ENCODE data around the gene ALPG.
A peak's percentile ranks its signal among the peaks of the same experiment; 100 is the strongest.
"Not testable (repeated sequence)": the region's sequence is repeated elsewhere in the genome, so short reads cannot be mapped to it uniquely, and the experiment has no call there.

The ALPG gene
- total RNA-seq: 0 to 0.05 (median 0) reads per million in 18 experiments

- DNase-seq: no peak
Observed at GRCh38 chr2:232406556-232407310, at the start of gene ALPG. ALPG (plus strand) TSS chr2:232406844; CDS start chr2:232406895, 51 bp downstream.

GRCh38 chr2:232361646-232362045, 45.0 kb upstream of the ALPG start:
- no peak for DNase-seq

DNA sequence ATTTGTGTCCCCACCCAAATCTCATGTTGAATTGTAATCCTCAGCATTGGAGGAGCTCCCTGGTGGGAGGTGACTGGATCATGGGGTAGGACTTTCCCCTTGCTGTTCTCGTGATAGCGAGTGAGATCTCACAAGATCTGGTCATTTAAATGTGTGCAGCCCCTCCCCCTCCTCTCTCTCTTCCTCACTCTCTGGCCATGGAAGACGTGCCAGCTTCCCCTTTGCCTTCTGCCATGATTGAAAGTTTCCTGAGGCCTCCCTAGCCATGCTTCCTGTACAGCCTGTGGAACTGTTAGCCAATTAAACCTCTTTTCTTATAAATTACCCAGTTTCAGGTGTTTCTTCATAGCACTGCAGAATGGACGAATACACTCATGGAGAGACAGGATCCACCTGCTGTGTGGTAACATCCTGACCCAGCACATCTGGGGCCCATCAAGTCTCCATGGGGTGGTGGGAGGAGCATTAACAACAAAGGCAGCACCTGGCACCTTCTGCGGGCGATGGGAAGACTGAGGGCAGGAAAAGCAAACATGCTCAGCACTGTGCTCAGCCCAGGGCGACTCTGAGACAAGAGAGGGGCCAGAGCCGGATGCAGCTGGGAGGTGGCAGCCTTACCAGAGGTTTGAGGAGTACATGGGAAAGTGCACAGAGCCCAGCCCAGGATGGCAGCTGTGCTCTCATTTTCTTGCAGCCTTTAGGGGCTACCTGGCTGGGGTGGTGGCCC, 44.3 kb upstream of the ALPG start:
- DNase-seq: no peak

DNA sequence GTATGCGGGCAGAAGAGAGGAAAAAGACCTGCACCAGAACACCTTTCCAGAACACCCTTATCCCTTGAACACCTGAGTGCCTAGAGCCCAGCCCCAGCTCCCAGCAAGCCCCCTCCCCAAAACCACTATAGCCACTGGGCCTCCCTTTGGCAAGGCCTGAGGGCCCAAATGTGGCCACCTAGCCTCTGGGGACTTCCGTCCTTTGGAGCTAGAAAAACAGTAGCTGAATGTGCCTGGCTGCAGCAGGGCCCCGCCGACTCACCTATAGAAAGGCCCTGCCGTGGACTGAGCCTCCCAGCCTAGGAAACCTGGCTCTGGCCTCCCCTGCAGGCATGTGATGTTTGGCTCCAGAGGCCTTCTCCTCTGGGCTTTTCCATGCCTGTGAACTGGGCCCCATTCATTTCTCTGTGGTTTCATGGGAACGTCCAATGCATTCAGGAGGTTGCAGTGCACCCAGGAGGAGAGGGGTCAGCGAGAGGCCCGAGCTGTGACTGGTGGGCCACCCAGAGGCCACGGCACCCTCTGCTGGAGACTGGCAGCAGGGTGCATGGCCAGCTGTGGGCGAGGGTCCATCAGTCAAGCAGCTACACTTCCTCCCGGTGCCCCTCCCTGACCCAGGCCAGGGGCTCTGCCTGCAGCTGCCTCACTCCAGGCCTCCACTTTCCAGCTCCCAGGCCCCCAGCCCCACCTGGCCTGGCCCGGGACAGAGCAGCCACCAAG, 43.4 kb upstream of the ALPG start:
- not testable (repeated sequence) for DNase-seq

GRCh38 chr2:232363784-232364615, 42.6 kb upstream of the ALPG start:
- peak; percentile 5 to 30 for DNase-seq

DNA sequence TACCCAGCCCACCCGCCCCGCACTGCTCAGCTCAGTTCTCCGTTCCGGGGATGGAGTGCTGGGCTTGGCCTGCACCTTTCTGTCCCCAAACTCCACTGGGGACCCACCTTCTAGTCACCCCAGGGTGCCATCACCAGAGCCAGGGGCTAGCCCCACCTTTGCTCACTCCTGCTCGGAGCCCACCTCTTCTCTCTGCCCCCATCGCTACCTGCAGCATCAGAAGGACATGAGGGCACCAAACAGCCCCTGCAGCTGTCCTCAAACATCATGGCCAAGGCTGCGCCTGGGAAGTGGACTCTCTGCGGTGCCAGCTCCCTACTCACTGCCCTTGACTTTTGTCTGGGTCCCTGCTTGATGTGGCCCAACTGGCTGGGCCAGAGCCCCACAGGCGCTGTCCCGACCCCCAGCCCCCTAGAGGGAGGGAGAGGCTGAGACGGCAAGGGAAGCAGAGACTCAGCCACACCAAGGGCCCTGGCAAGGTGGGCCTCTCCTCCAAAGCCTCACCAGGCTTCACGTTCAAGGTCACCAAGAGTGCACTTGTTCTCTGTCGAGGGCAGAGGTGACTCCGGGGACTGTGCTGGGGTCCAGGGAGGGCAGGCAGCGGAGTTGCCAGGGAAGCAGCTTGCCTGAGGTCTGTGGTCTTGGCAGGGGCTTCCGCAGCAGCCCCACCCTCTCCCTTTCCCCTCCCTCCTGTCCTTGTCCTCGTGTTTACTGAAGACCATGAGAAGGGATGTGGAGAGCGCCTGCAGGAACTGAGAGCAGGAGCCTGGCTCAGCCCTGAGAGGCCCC, 41.6 kb upstream of the ALPG start:
- not testable (repeated sequence) for DNase-seq

- peak; percentile 19 to 63 for DNase-seq
Observed at GRCh38 chr2:232365621-232366321, 40.9 kb upstream of the ALPG start.

GRCh38 chr2:232366461-232366860, 40.2 kb upstream of the ALPG start:
- not testable (repeated sequence) for DNase-seq

DNA sequence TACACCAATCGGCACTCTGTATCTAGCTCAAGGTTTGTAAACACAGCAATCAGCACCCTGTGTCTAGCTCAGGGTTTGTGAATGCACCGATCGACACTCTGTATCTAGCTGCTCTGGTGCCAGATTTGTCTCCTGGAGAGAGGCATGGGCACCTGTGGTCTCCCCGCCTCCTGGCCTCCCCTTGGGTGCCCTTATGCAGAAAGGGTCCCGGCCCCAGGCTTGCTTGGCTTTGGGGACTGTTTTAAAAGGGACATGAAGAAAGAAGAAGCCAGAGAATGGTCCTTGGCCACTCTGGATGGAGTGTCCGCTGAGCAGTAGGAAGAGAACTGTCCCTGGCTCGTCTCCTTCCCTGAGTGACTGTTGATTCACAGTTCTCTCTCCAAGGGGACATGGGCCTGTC, 39.6 kb upstream of the ALPG start:
- no peak for DNase-seq

- DNase-seq: no peak
Observed at GRCh38 chr2:232367591-232368233, 38.9 kb upstream of the ALPG start.

- DNase-seq: peak in 1 of 2 donors; percentile 24
Observed at GRCh38 chr2:232368311-232368731, 38.3 kb upstream of the ALPG start.

DNA sequence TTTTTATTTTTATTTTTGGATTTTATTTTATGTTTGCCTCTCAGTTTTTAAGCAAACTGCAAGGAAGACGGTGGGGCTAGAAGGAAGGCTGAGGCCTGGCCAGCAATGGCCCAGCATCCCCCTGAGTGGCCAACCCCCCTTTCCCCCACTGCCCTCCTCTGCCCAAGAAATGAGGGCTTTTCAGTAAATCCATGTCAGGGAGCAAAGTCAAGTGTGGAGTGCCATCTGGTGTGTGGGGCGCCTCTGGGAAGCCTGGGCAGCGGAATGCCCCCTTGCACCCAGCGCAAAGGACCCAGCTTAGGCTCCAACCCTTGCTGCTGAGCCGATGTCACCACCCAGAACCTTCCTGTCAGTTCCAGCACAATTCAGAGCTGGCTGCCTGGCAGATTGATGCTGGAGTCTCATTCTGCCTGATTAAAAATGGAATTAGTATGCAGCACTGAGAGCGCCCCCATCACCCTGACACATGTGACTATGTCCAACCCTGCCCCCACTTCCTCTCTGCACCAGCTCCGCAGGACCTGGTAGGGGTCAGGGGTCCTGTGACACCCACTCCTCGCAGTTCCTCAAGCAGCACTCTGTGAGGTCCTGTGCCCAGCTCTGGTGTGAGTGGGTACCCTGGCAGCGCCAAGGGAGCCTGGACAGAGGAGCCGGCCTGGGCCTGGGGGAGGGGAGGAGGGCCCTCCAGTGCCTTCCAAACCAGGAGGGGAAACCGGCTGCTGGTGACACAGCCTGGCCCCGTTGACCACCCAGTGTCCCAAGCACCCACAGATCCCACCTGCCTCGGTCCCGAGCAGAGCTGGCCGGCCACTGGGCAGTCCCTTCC, 37.3 kb upstream of the ALPG start:
- peak in 1 of 2 donors; percentile 86 for DNase-seq

DNA sequence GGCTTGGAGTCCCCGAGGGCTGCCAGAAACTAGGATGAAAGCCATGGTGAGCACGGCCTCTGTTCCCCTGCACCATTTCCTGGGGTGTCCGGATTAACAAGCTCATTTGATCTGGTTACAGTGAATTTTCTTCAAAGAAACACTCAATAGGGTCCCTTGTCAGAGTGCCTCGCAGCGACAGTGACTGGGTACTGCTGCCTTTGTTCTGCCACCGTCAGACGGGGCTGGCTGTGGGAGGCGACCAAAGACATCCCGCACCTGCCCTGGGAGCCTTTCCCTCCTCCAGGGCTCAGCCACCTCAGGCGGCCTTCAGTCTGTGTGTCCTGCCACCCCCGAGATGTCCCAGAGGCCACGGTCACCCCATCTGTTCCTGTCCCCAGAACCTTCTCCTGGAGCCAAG, 36.6 kb upstream of the ALPG start:
- not testable (repeated sequence) for DNase-seq

- DNase-seq: peak; percentile 71 to 91
Observed at GRCh38 chr2:232372231-232373208, 34.1 kb upstream of the ALPG start.

- DNase-seq: no peak
Observed at GRCh38 chr2:232374356-232374755, 32.3 kb upstream of the ALPG start.

GRCh38 chr2:232375164-232375563, 31.5 kb upstream of the ALPG start:
- no peak for DNase-seq

GRCh38 chr2:232376260-232376659, 30.4 kb upstream of the ALPG start:
- no peak for DNase-seq

- DNase-seq: no peak
Observed at GRCh38 chr2:232376713-232377112, 29.9 kb upstream of the ALPG start.
